Measurements from ENCODE around the gene RPL13. TPM values are rescaled to one million over a fixed set of nuclear protein-coding genes. Genes with fewer than 3 reads are reported as not detected.

The RPL13 gene
- total RNA-seq, 1 experiment from 2014 or later, result 2,140 TPM

DNA sequence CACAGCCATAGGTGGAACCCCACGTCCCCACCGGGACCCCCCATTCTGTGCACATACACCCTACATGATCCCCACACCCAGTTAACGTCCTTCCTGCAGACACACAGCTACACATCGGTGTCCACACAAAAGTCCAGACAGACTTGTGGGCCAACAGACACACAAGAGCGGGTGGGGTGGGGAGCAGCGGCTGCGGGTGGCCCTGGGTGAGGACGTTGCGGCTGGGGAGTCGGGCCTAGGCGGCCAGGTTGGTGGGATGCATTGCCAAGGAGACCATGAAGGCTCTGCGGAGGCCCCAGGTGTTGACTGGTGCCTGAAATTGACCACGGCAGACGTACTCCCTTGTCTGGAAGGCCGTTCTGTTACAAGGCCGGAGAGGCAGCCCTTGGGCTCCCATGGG is 44.3 kb downstream of the RPL13 start:
- BruUV-seq (replicated peaks), result no TSS peak

DNA sequence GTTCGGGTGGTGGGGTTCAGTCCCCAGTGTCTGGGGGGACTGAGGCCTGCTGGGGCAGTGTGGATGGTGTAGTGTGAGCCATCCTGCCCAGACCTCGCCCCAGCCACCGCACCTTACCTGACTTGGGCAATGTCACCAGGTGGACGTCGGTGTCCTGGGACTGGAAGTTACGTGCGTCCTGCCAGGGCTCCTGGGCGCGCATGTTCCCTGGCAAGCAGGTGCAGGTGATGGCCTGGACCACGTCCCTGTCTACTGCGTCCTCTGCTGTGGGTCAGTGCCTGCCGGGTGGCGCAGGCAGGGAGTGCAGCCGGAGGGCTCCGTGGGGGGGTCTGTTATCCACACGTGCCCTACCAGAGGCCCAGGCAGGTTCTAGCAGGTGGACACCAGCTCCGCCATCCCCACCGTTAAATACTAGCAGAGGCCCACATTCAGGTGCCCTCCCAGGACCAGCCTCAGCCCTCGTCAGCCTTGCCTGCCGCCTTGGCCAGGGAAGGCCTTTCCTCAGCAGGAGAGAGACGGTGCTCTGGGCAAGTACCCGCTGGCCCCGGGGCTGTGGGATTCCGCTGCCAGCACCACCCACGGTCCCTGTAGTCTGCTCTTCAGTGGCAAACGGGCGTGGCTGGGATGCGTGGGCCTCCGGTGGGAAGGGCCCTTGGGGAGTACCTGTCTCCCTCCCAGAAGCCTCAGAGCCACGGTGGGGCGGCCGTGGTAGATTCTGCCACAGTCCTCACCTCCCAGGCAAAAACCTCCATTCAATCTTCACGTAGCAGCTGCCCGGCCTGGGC is 44.9 kb downstream of the RPL13 start:
- Histone ChIP-seq H3K4me3 (ENCODE audit: low read depth, low read length, poor library complexity, severe bottlenecking) (no peak overlapping the region), H3K27ac (ENCODE audit: low read depth, low read length, poor library complexity, severe bottlenecking) (no peak overlapping the region), H3K36me3 (ENCODE audit: insufficient read depth, low read length, poor library complexity, severe bottlenecking) (no peaks in the 10 kb centered on the region), H3K4me1 (ENCODE audit: insufficient read depth, low read length, poor library complexity, severe bottlenecking) (peaks cover 14% of the 10 kb centered on the region), H3K27me3 (replicated peaks; ENCODE audit: insufficient read depth, low read depth, low read length, poor library complexity) (no peaks in the 10 kb centered on the region), H3K9me3 (ENCODE audit: low read depth, low read length, poor library complexity, severe bottlenecking) (no peaks in the 10 kb centered on the region)
- TF ChIP-seq, protein P1, sequence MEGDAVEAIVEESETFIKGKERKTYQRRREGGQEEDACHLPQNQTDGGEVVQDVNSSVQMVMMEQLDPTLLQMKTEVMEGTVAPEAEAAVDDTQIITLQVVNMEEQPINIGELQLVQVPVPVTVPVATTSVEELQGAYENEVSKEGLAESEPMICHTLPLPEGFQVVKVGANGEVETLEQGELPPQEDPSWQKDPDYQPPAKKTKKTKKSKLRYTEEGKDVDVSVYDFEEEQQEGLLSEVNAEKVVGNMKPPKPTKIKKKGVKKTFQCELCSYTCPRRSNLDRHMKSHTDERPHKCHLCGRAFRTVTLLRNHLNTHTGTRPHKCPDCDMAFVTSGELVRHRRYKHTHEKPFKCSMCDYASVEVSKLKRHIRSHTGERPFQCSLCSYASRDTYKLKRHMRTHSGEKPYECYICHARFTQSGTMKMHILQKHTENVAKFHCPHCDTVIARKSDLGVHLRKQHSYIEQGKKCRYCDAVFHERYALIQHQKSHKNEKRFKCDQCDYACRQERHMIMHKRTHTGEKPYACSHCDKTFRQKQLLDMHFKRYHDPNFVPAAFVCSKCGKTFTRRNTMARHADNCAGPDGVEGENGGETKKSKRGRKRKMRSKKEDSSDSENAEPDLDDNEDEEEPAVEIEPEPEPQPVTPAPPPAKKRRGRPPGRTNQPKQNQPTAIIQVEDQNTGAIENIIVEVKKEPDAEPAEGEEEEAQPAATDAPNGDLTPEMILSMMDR (conservative IDR thresholded peaks at IDR 0.05; ENCODE audit: low read depth, low read length), result no peak
- TF ChIP-seq EZH2 (IDR thresholded peaks at IDR 0.05; ENCODE audit: borderline replicate concordance, low read depth, low read length, poor library complexity, severe bottlenecking), result no peak
- DNase-seq (ENCODE audit: low spot score), result no peak
- ChIA-PET POLR2A (ENCODE audit: low non-redundant PET) (no interaction called here), CTCF (interaction anchor here (0.7 kb wide), 1 partner anchor 10 kb away, joined by 4 read pairs; no protein-coding TSS in a partner anchor)
- BruUV-seq (replicated peaks), result no TSS peak
- intact Hi-C loops (cut with micrococcal nuclease; ENCODE audit: unreplicated experiment), result no loop called here

More for the DNA sequence above, 44.3 kb downstream of the RPL13 start:
- Histone ChIP-seq H3K36me3 (ENCODE audit: insufficient read depth, low read length, poor library complexity, severe bottlenecking) (no peaks in the 10 kb centered on the region), H3K27ac (ENCODE audit: low read depth, low read length, poor library complexity, severe bottlenecking) (no peak overlapping the region), H3K4me3 (ENCODE audit: low read depth, low read length, poor library complexity, severe bottlenecking) (no peak overlapping the region), H3K27me3 (replicated peaks; ENCODE audit: insufficient read depth, low read depth, low read length, poor library complexity) (no peaks in the 10 kb centered on the region), H3K4me1 (ENCODE audit: insufficient read depth, low read length, poor library complexity, severe bottlenecking) (peaks cover 14% of the 10 kb centered on the region), H3K9me3 (ENCODE audit: low read depth, low read length, poor library complexity, severe bottlenecking) (no peaks in the 10 kb centered on the region)
- DNase-seq (ENCODE audit: low spot score), result no peak
- no peak for TF ChIP-seq EZH2 (IDR thresholded peaks at IDR 0.05; ENCODE audit: borderline replicate concordance, low read depth, low read length, poor library complexity, severe bottlenecking)
- TF ChIP-seq, protein P1 (conservative IDR thresholded peaks at IDR 0.05; ENCODE audit: low read depth, low read length), result no peak
- intact Hi-C loops (cut with micrococcal nuclease; ENCODE audit: unreplicated experiment), result no loop called here
- ChIA-PET CTCF (no interaction called here), POLR2A (ENCODE audit: low non-redundant PET) (no interaction called here)

DNA sequence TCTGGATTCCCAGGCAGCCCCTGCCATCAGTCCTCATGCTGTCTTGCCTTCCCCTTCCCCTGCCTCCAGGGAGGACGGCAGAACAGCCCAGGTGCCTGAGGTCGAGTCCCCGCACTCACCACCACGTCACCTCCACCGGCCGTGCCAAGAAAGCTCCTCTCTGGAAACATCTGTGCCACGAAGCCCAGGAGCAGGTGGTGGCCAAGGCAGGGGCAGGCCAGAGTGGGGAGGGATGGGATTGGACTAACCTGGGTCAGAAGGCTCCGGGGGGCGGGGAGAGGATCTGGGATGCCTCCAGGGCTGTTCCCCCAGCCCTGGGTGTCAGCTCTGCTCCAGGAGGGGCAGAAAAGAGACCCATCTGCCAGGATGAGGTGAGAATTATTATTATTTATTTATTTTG is 45.5 kb downstream of the RPL13 start:
- ChIA-PET POLR2A (ENCODE audit: low non-redundant PET) (no interaction called here), CTCF (interaction anchor here (0.7 kb wide), 1 partner anchor 10 kb away, joined by 4 read pairs; no protein-coding TSS in a partner anchor)
- BruUV-seq (replicated peaks), result no TSS peak
- intact Hi-C loops (cut with micrococcal nuclease; ENCODE audit: unreplicated experiment), result no loop called here
- Histone ChIP-seq H3K9me3 (ENCODE audit: low read depth, low read length, poor library complexity, severe bottlenecking) (no peaks in the 10 kb centered on the region), H3K36me3 (ENCODE audit: insufficient read depth, low read length, poor library complexity, severe bottlenecking) (no peaks in the 10 kb centered on the region), H3K4me1 (ENCODE audit: insufficient read depth, low read length, poor library complexity, severe bottlenecking) (peaks cover 14% of the 10 kb centered on the region), H3K4me3 (ENCODE audit: low read depth, low read length, poor library complexity, severe bottlenecking) (no peak overlapping the region), H3K27me3 (replicated peaks; ENCODE audit: insufficient read depth, low read depth, low read length, poor library complexity) (no peaks in the 10 kb centered on the region), H3K27ac (ENCODE audit: low read depth, low read length, poor library complexity, severe bottlenecking) (no peak overlapping the region)
- no peak for DNase-seq (ENCODE audit: low spot score)
- TF ChIP-seq EZH2 (IDR thresholded peaks at IDR 0.05; ENCODE audit: borderline replicate concordance, low read depth, low read length, poor library complexity, severe bottlenecking), result no peak
- TF ChIP-seq, protein P1 (conservative IDR thresholded peaks at IDR 0.05; ENCODE audit: low read depth, low read length), result no peak

Data from A673 (cell line).